IMR-90 (cell line): Measurements from ENCODE around the gene EVA1A. TPM values are rescaled to one million over a fixed set of nuclear protein-coding genes. Genes with fewer than 3 reads are reported as not detected.
A peak's percentile ranks its signal among the peaks of the same experiment; 100 is the strongest.

Experiments
- ATAC-seq: fragments of 200-7000 bp; cut with Tn5 transposase; 2 replicates; pipeline ENCODE4 v1.9.1; 2020; ENCODE audit warnings: low read depth, mild to moderate bottlenecking, moderate library complexity
- BruUV-seq: library from RNA; stranded (reverse); fragments of 400-500 nt; replicated peaks from 2 replicates; lab custom pipeline; 2021; lab: Mats Ljungman, UMichigan
- CTCF ChIA-PET: fragments of 300-600 bp; formaldehyde crosslinking; extraction: SDS; loops from one replicate; lab custom pipeline; 2021; ENCODE audit warnings: antibody characterized with exemption; lab: Yijun Ruan, JAX
- POLR2A ChIA-PET: fragments of 300-600 bp; sonication (Branson Sonifier 250); formaldehyde crosslinking; loops from one replicate; lab custom pipeline; 2022; ENCODE audit warnings: antibody characterized with exemption; ENCODE audit not compliant: unreplicated experiment; lab: Charles Lee
- DNase-seq: peaks from one replicate; pipeline ENCODE4 v3.0.0; 2013
- H2AFZ ChIP-seq: replicated peaks from 2 replicates; pipeline ENCODE3; 2013; ENCODE audit warnings: low read length, mild to moderate bottlenecking; ENCODE audit not compliant: poor library complexity
- H2AK5ac ChIP-seq: 2 replicates; pipeline ENCODE4 v1.6.1; 2013; ENCODE audit warnings: low read depth, low read length, inconsistent platforms
- H2AK9ac ChIP-seq: replicated peaks from 2 replicates; pipeline ENCODE3; 2013; ENCODE audit warnings: mild to moderate bottlenecking, low read depth, low read length, moderate library complexity; ENCODE audit not compliant: poor library complexity
- H2BK120ac ChIP-seq: 2 replicates; pipeline ENCODE4 v1.6.1; 2013; ENCODE audit warnings: low read depth, low read length, inconsistent platforms
- H2BK15ac ChIP-seq: 3 replicates; pipeline ENCODE4 v1.6.1; 2013; ENCODE audit warnings: low read depth, low read length, inconsistent platforms
- H2BK20ac ChIP-seq: 2 replicates; pipeline ENCODE4 v1.6.1; 2013; ENCODE audit warnings: low read depth, mild to moderate bottlenecking, inconsistent platforms, low read length, moderate library complexity
- H2BK5ac ChIP-seq: 2 replicates; pipeline ENCODE4 v1.6.1; 2013; ENCODE audit warnings: mild to moderate bottlenecking, low read depth, low read length, inconsistent platforms; ENCODE audit not compliant: poor library complexity, severe bottlenecking
- H3K14ac ChIP-seq: replicated peaks from 2 replicates; pipeline ENCODE4 v1.6.1; 2013; ENCODE audit warnings: low read depth, low read length, inconsistent platforms
- H3K18ac ChIP-seq: 2 replicates; pipeline ENCODE4 v1.6.1; 2013; ENCODE audit warnings: low read depth, low read length, control low read depth
- H3K23ac ChIP-seq: 2 replicates; pipeline ENCODE4 v1.6.1; 2013; ENCODE audit warnings: low read depth, low read length, inconsistent platforms
- H3K27ac ChIP-seq: 2 replicates; pipeline ENCODE4 v1.5.1; 2013; ENCODE audit warnings: mild to moderate bottlenecking, control low read depth, low read length; ENCODE audit not compliant: insufficient read depth
- H3K27me3 ChIP-seq: 2 replicates; pipeline ENCODE4 v1.6.1; 2013; ENCODE audit warnings: low read length; ENCODE audit not compliant: control insufficient read depth, insufficient read depth
- H3K36me3 ChIP-seq: 2 replicates; pipeline ENCODE4 v1.6.1; 2013; ENCODE audit warnings: low read length, mixed read lengths; ENCODE audit not compliant: control insufficient read depth, insufficient read depth
- H3K4ac ChIP-seq: 2 replicates; pipeline ENCODE4 v1.6.1; 2013; ENCODE audit warnings: low read depth, low read length, inconsistent platforms
- H3K4me1 ChIP-seq: 2 replicates; pipeline ENCODE4 v1.6.1; 2013; ENCODE audit warnings: low read length, mixed read lengths; ENCODE audit not compliant: control insufficient read depth, insufficient read depth
- H3K4me2 ChIP-seq: 2 replicates; pipeline ENCODE4 v1.6.1; 2013; ENCODE audit warnings: low read depth, mild to moderate bottlenecking, control low read depth, low read length, moderate library complexity
- H3K4me3 ChIP-seq: 2 replicates; pipeline ENCODE4 v1.5.1; 2013; ENCODE audit warnings: low read depth, mild to moderate bottlenecking, control low read depth, low read length, moderate library complexity; ENCODE audit not compliant: insufficient read depth
- H3K56ac ChIP-seq: 2 replicates; pipeline ENCODE4 v1.6.1; 2013; ENCODE audit warnings: low read length, inconsistent platforms; ENCODE audit not compliant: insufficient read depth; ENCODE audit errors: extremely low read depth
- H3K79me1 ChIP-seq, 2 experiments: 2 replicates each; pipeline ENCODE4 v1.6.1; 2013; ENCODE audit warnings: low read length in 2 of 2, inconsistent platforms in 1 of 2, low read depth in 1 of 2
- H3K9ac ChIP-seq: 2 replicates; pipeline ENCODE4 v1.6.1; 2013; ENCODE audit warnings: low read depth, low read length, control low read depth
- H3K9me1 ChIP-seq: 2 replicates; pipeline ENCODE4 v1.6.1; 2013; ENCODE audit warnings: low read length, inconsistent platforms; ENCODE audit not compliant: insufficient read depth
- H3K9me3 ChIP-seq: 2 replicates; pipeline ENCODE4 v1.6.1; 2013; ENCODE audit warnings: low read length; ENCODE audit not compliant: control insufficient read depth, insufficient read depth
- H4K20me1 ChIP-seq: 2 replicates; pipeline ENCODE4 v1.6.1; 2013; ENCODE audit warnings: low read length, inconsistent platforms; ENCODE audit not compliant: insufficient read depth
- H4K5ac ChIP-seq: 2 replicates; pipeline ENCODE4 v1.6.1; 2013; ENCODE audit warnings: mild to moderate bottlenecking, low read depth, low read length, control low read depth
- H4K8ac ChIP-seq, 2 experiments: 2 replicates each; pipeline ENCODE4 v1.6.1; 2013; ENCODE audit warnings: low read depth in 2 of 2, low read length in 2 of 2, control low read depth in 1 of 2, inconsistent platforms in 1 of 2
- H4K91ac ChIP-seq: 2 replicates; pipeline ENCODE4 v1.6.1; 2013; ENCODE audit warnings: low read depth, low read length, inconsistent platforms; ENCODE audit not compliant: insufficient read depth
- CEBPB ChIP-seq: IDR thresholded peaks from 2 replicates; pipeline ENCODE4 v1.6.1; 2012; ENCODE audit warnings: low read depth, low read length, improper control_type of control experiment
- SMC3 ChIP-seq: fragments of 150-350 bp; IDR thresholded peaks from 2 replicates; pipeline ENCODE4 v1.6.1; 2016; ENCODE audit warnings: low read depth, mild to moderate bottlenecking, antibody characterized with exemption, low read length, moderate library complexity
- WGBS, 2 experiments: methylation state at CpG; one replicate each; pipeline versions ENCODE4 v1.1.5 to v1.1.7; 2013; ENCODE audit warnings: missing lambda C conversion rate in 2 of 2; ENCODE audit not compliant: insufficient read length in 1 of 2; ENCODE audit errors: extremely low coverage in 2 of 2; 5-methylcytosine and 5-hydroxymethylcytosine counted together
- dilution Hi-C: fragments of 300-500 bp; cut with HindIII; formaldehyde crosslinking; loops from one replicate; pipeline ENCODE4 v1.14.3; 2018; ENCODE audit warnings: low sequenced_read_pairs; ENCODE audit not compliant: unreplicated experiment
- in situ Hi-C: fragments of 300-500 bp; cut with MboI; formaldehyde crosslinking; loops from 3 replicates; pipeline ENCODE4 v1.14.3; 2019; ENCODE audit warnings: low sequenced_read_pairs, inconsistent platforms, mixed read lengths
- intact Hi-C: fragments of 100-400 bp; cut with micrococcal nuclease; formaldehyde crosslinking; loops from 2 replicates; pipeline ENCODE4 v1.10.0; 2022
- polyA plus RNA-seq, 3 experiments: library from polyadenylated mRNA; depleted of rRNA; stranded (reverse); fragments of >200 nt; gene quantifications; 2 replicates each; pipeline ENCODE4 v1.2.3, GENCODE V29; 2012; ENCODE audit warnings: low replicate concordance in 1 of 3
- total RNA-seq: library from RNA; depleted of rRNA; stranded (reverse); fragments of >200 nt; gene quantifications from 2 replicates; pipeline ENCODE4 v1.2.3, GENCODE V29; 2012

Gene EVA1A
- total and polyA plus RNA-seq, 2 of the 4 experiments (the other 2 are of a cell fraction), result 54.5 to 93.7 TPM

DNA sequence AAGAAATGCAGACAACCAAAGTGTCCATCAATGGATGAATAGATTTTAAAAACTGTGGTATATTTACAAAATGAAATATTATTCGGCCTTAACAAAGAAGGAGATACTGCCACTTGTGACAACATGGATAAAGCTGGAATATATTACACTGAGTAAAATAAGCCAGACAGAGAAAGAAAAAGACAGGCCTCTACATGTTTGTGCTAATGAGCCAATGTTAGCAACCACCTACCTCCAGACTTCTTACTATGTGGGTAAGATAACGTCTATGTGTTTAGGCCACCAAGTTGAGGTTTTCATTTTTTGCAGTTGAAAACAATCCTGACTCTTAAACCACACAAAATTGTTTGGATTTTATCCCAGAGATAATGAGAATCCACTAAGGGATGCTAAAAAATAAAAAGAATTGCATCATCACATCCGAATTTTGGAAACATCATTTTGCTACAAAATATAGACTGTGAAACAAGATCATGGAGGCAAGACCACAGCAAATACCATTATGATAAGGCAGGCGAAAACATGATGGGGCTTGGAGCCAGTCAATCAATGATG is 47.0 kb downstream of the EVA1A start:
- no peak overlapping the region for H2AFZ ChIP-seq
- no peak overlapping the region for H3K18ac ChIP-seq
- no peak overlapping the region for H3K9ac ChIP-seq
- no TSS peak for BruUV-seq
- TF ChIP-seq SMC3, result no peak
- peak; percentile 64 for TF ChIP-seq CEBPB
- no CpG with 5 or more reads among the region's 4 CpGs for WGBS, 2 experiments
- no peak overlapping the region for H3K14ac ChIP-seq
- H3K56ac ChIP-seq, result no peak overlapping the region
- 0 out of 2 replicates have a peak, but pooled peaks cover 1% of the 10 kb centered on the region for H3K4me1 ChIP-seq
- CTCF ChIA-PET, result no interaction called here
- H2AK9ac ChIP-seq, result no peak overlapping the region
- no peak overlapping the region for H3K4ac ChIP-seq
- peaks cover 4% of the 10 kb centered on the region for H4K20me1 ChIP-seq
- ATAC-seq (no peak), DNase-seq (no peak)
- no peak overlapping the region for H2BK20ac ChIP-seq
- POLR2A ChIA-PET, result no interaction called here
- H2AK5ac ChIP-seq, result no peak overlapping the region
- peaks cover 40 to 56% of the 10 kb centered on the region in 2 experiments for H3K79me1 ChIP-seq
- H4K91ac ChIP-seq, result no peak overlapping the region
- no peak overlapping the region for H4K8ac ChIP-seq
- no peak overlapping the region for H2BK15ac ChIP-seq
- no peaks in the 10 kb centered on the region for H3K27me3 ChIP-seq
- no peak overlapping the region for H2BK5ac ChIP-seq
- in situ Hi-C loops (no loop called here), intact Hi-C loops (no loop called here), dilution Hi-C loops (no loop called here)
- no peak overlapping the region for H4K5ac ChIP-seq
- peaks cover 24% of the 10 kb centered on the region for H3K36me3 ChIP-seq
- no peak overlapping the region for H3K27ac ChIP-seq
- H2BK120ac ChIP-seq, result no peak overlapping the region
- H3K23ac ChIP-seq, result no peak overlapping the region
- H3K9me1 ChIP-seq, result peaks cover 12% of the 10 kb centered on the region
- H3K4me3 ChIP-seq, result no peak overlapping the region
- peaks cover 3% of the 10 kb centered on the region for H3K9me3 ChIP-seq
- H3K4me2 ChIP-seq, result no peak overlapping the region
